SK-N-MC (cell line): ENCODE measurements around the gene DLX2.
A peak's percentile ranks its signal among the peaks of the same experiment; 100 is the strongest.

Source experiments
- EZH2 ChIP-seq: fragments of 200-600 bp; sonication (generic); IDR thresholded peaks from one replicate; pipeline ENCODE4 v1.6.1; 2017; ENCODE audit warnings: antibody characterized with exemption
- FOXP2 ChIP-seq: optimal IDR thresholded peaks from 2 replicates; pipeline ENCODE3; 2011; ENCODE audit warnings: mild to moderate bottlenecking, moderate library complexity; ENCODE audit not compliant: insufficient read depth; ENCODE audit errors: extremely low read length, control extremely low read depth
- POLR2AphosphoS5 ChIP-seq: IDR thresholded peaks from 2 replicates; pipeline ENCODE4 v1.6.1; 2012; ENCODE audit warnings: mild to moderate bottlenecking, low read depth, low read length, borderline replicate concordance

DNA sequence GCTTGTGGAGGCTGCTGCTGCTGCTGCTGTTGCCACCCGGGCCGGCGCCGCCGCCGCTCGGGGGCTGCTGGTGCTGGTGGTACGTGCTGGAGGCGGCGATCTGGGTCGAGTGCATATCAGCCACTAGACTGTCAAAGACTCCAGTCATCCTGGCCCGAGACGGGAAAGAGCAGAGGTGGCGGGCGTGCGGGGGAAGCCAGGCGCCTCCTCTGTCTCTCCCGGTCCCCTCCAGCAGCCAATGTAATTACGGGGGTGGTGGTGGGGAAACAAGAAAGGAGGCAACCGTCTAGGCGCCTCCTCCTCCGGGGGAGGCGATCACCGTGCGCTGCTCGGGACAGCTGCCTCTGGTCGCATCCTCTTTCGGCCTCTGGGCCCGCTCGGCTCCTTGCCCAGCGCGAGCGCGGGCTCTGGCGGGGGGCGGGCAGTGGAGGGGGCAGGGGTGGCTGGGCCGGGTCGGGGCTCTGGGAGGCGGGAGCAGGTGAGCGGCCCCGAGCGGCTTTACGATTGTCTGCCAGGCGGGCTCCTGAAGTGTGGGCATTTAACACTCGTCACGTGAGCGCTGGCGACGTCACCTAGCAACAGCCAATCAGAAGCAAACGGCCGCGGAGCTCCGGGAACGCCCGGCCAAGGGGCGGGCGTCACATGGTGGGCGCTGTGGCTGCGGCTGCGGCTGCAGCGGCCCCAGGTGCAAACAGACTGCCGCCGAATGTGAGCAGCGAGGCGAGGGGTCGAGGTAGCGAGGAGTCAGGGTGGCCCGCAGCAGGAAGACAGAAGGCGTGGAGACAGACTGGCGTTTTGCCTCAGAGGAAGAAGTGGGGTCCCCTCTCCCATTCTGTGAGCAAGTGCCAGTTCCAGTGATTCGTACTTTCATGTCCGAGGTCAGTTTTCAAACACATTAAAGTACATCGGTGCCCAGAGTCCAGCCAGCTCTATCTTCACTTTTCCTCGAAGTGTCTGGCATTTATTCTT, at the start of gene DLX2:
- TF ChIP-seq POLR2AphosphoS5 = peak; percentile 66
- no peak for TF ChIP-seq FOXP2
- TF ChIP-seq EZH2 = no peak
